Tibial artery (tissue), 4 donors: ENCODE data around the gene ADAMTS7.
"Not testable (repeated sequence)": the region's sequence is repeated elsewhere in the genome, so short reads cannot be mapped to it uniquely, and the experiment has no call there.

Source experiments
- DNase-seq, 2 donors: peaks; one replicate each; pipeline ENCODE4 v3.0.0-alpha.2; 2019
- H3K27ac ChIP-seq, 2 donors: fragments of 200-600 bp; sonication (generic) in 1 of 2; 1 replicate in 1 of 2; 2 replicates in 1 of 2; pipeline ENCODE4 v1.5.1; 2018 to 2019; ENCODE audit warnings: mild to moderate bottlenecking in 1 of 2
- H3K27me3 ChIP-seq, 2 donors: fragments of 200-600 bp; sonication (generic) in 1 of 2; one replicate each; pipeline versions ENCODE4 v1.5.1 to v1.6.0; 2016 to 2019
- H3K36me3 ChIP-seq, 3 donors: fragments of 200-600 bp; sonication (generic) in 2 of 3; one replicate each; pipeline ENCODE4 v1.5.1; 2016 to 2019; ENCODE audit warnings: mild to moderate bottlenecking in 2 of 3
- H3K4me1 ChIP-seq, 4 donors: fragments of 200-600 bp; sonication (generic) in 2 of 4; 1 replicate in 3 of 4; 2 replicates in 1 of 4; pipeline ENCODE4 v1.5.1; 2016 to 2019
- H3K4me3 ChIP-seq, 2 donors: fragments of 200-600 bp; sonication (generic) in 1 of 2; 1 replicate in 1 of 2; 2 replicates in 1 of 2; pipeline ENCODE4 v1.5.1; 2018 to 2019; ENCODE audit warnings: mild to moderate bottlenecking in 2 of 2
- H3K9me3 ChIP-seq, 3 donors: fragments of 200-600 bp; sonication (generic) in 1 of 3; one replicate each; pipeline ENCODE4 v1.5.1; 2016 to 2019
- CTCF ChIP-seq, 2 experiments: fragments of 200-600 bp in 1 of 2; fragments of 450-650 bp in 1 of 2; IDR thresholded peaks; one replicate each; pipeline ENCODE4 v1.5.1; 2017 to 2019; ENCODE audit warnings: antibody characterized with exemption in 2 of 2, mild to moderate bottlenecking in 1 of 2, moderate library complexity in 1 of 2
- intact Hi-C: fragments of 100-400 bp; cut with DNase I; formaldehyde crosslinking; loops from one replicate; pipeline ENCODE4 v1.15.0; 2023; ENCODE audit warnings: low total_unique reads

The ADAMTS7 gene

GRCh38 chr15:78772738-78773137 is 38.5 kb downstream of the ADAMTS7 start:
- Histone ChIP-seq H3K27me3 (no peaks in the 10 kb centered on the region), H3K36me3 (no peaks in the 10 kb centered on the region), H3K4me1 (no peaks in the 10 kb centered on the region), H3K4me3 (no peak overlapping the region), H3K27ac (no peak overlapping the region), H3K9me3 (no peaks in the 10 kb centered on the region)
- intact Hi-C loops: no loop called here
- no peak for TF ChIP-seq CTCF (IDR thresholded peaks at IDR 0.05)
- no peak for DNase-seq

- H3K27me3 ChIP-seq, H3K4me1 ChIP-seq, H3K9me3 ChIP-seq, DNase-seq, H3K36me3 ChIP-seq, H3K4me3 ChIP-seq, H3K27ac ChIP-seq, intact Hi-C loops: not testable (repeated sequence)
Observed at GRCh38 chr15:78771436-78772000, 39.7 kb downstream of the ADAMTS7 start.

- H3K36me3 ChIP-seq, DNase-seq, H3K4me3 ChIP-seq, H3K27ac ChIP-seq, H3K4me1 ChIP-seq, H3K9me3 ChIP-seq, H3K27me3 ChIP-seq, intact Hi-C loops: not testable (repeated sequence)
Observed at GRCh38 chr15:78771020-78771419, 40.2 kb downstream of the ADAMTS7 start.

- H3K4me1 ChIP-seq, intact Hi-C loops: not testable (repeated sequence)
Observed at GRCh38 chr15:78769473-78770225, 41.6 kb downstream of the ADAMTS7 start.

GRCh38 chr15:78768531-78769408 is 42.5 kb downstream of the ADAMTS7 start:
- intact Hi-C loops: no loop called here
- H3K27ac ChIP-seq: no peak overlapping the region
- TF ChIP-seq CTCF (IDR thresholded peaks at IDR 0.05): no peak
- no peaks in the 10 kb centered on the region for H3K36me3 ChIP-seq
- H3K4me3 ChIP-seq: no peak overlapping the region
- H3K27me3 ChIP-seq: no peaks in the 10 kb centered on the region
- H3K9me3 ChIP-seq: no peaks in the 10 kb centered on the region
- no peak for DNase-seq
- no peaks in the 10 kb centered on the region for H3K4me1 ChIP-seq

More at GRCh38 chr15:78769473-78770225, 41.6 kb downstream of the ADAMTS7 start:
- H3K36me3 ChIP-seq, H3K27ac ChIP-seq, H3K4me3 ChIP-seq, DNase-seq, H3K9me3 ChIP-seq, H3K27me3 ChIP-seq: not testable (repeated sequence)

GRCh38 chr15:78768096-78768495 is 43.2 kb downstream of the ADAMTS7 start:
- H3K4me1 ChIP-seq: no peaks in the 10 kb centered on the region
- TF ChIP-seq CTCF (IDR thresholded peaks at IDR 0.05): no peak
- H3K4me3 ChIP-seq: no peak overlapping the region
- no peaks in the 10 kb centered on the region for H3K27me3 ChIP-seq
- no peak for DNase-seq
- H3K36me3 ChIP-seq: no peaks in the 10 kb centered on the region
- no peaks in the 10 kb centered on the region for H3K9me3 ChIP-seq
- H3K27ac ChIP-seq: no peak overlapping the region
- intact Hi-C loops: no loop called here
